Progenitor cell of endocrine pancreas (in vitro differentiated cells): Measurements from ENCODE around the gene MRPL55. TPM values are rescaled to one million over a fixed set of nuclear protein-coding genes. Genes with fewer than 3 reads are reported as not detected.

ENCODE experiments used
- DNase-seq: peaks from one replicate; pipeline ENCODE4 v3.0.0; 2021; ENCODE audit warnings: low spot score; ENCODE audit not compliant: unreplicated experiment
- H3K27ac Mint-ChIP-seq: 2 replicates; pipeline ENCODE4 v1.8.0; 2021; ENCODE audit warnings: mild to moderate bottlenecking, moderate library complexity, mixed read lengths
- H3K27me3 Mint-ChIP-seq: 2 replicates; pipeline ENCODE4 v1.8.0; 2021; ENCODE audit warnings: mixed read lengths
- H3K36me3 Mint-ChIP-seq: 2 replicates; pipeline ENCODE4 v1.8.0; 2022; ENCODE audit warnings: mixed read lengths; ENCODE audit not compliant: insufficient read depth
- H3K4me1 Mint-ChIP-seq: 2 replicates; pipeline ENCODE4 v1.8.0; 2021; ENCODE audit warnings: low read depth, mixed read lengths
- H3K4me3 Mint-ChIP-seq: 2 replicates; pipeline ENCODE4 v1.8.0; 2021; ENCODE audit warnings: low read depth, mild to moderate bottlenecking, moderate library complexity, mixed read lengths
- H3K9me3 Mint-ChIP-seq: 2 replicates; pipeline ENCODE4 v1.8.0; 2021; ENCODE audit warnings: low read depth, mixed read lengths
- CTCF ChIP-seq: fragments of 200-600 bp; sonication (generic); IDR thresholded peaks from one replicate; pipeline ENCODE4 v1.5.0; 2021; ENCODE audit warnings: antibody characterized with exemption, mild to moderate bottlenecking; ENCODE audit not compliant: unreplicated experiment
- total RNA-seq: library from RNA; stranded (reverse); gene quantifications from 2 replicates; pipeline ENCODE4 v1.2.1, GENCODE V29; 2021

Gene MRPL55
- total RNA-seq, 1 donor from 2014 or later = 50.3 TPM

DNA sequence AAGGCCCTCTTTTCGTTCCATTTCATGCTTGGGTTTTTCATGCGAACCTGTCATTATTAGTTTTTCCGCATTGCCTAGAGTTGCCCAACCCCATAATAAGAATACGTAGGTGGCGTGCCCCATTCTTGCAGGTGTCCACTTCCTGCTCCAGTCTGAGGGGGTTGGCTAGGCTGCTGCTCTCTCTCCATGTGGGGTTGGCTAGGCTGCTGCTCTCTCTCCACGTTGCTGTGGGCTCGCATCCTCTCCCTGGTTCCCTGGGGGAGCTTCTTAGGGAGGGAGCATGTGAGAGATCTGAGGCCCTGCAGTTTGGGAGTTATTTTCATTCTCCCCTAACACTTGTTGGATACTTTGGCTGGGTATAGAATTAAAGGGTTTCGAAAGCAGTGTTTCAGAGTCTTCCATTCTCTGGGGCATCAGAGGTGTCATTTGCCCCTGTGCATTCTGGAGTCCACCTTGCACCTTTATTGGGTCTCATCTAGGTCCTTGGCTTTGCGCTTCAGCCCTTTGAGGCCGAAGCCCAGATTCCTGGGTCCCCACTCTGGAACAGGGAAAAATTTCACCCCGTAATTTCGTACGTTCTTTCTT is 14.6 kb downstream of the MRPL55 start:
- Mint-ChIP-seq H3K4me3 (no peak overlapping the region), H3K9me3 (peaks cover 14% of the 10 kb centered on the region), H3K36me3 (peaks cover 33% of the 10 kb centered on the region), H3K27me3 (no peaks in the 10 kb centered on the region), H3K27ac (no peak overlapping the region), H3K4me1 (peaks cover 14% of the 10 kb centered on the region)
- DNase-seq = no peak
- no peak for TF ChIP-seq CTCF

DNA sequence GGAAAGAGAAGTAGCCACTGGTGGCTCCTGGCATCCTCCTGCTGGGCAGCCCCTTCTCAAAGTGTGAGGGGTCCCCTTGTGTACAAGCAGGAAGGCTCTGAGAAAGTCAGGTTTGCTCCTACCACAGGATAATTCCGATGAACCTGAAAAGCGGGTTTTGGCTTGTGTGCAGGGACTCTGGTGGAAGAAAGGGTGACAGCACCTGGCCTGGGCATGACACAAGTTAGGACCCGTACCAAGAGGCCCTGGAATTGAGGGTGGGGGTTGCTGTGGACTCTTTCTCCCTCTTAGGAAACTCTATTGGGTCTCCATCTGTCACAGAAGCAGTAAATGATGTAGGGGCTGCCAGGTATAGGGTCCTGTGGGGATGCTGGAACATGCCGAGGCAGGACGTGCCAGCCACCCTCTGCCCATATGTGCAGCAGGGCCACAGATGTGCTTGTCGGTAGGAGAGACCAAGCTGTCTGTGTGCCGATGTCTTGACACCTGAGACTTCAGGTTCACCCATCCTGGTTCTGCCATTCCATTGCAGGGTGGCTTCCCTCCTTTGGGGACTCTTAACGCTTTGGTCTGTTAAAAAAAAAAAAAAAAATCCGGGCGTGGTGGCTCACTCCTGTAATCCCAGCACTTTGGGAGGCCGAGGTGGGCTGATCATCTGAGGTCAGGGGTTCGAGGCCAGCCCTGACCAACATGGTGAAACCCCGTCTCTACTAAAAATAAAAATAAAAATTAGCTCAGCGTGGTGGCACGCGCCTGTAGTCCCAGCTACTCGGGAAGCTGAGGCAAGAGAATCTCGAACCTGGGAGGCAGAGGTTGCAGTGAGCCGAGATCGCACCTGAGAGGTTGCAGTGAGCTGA is 15.8 kb downstream of the MRPL55 start:
- no peaks in the 10 kb centered on the region for H3K27me3 Mint-ChIP-seq
- peaks cover 14% of the 10 kb centered on the region for H3K9me3 Mint-ChIP-seq
- no peak for DNase-seq
- H3K4me3 Mint-ChIP-seq = no peak overlapping the region
- H3K4me1 Mint-ChIP-seq = peaks cover 23% of the 10 kb centered on the region
- H3K36me3 Mint-ChIP-seq = peaks cover 29% of the 10 kb centered on the region
- H3K27ac Mint-ChIP-seq = no peak overlapping the region
- TF ChIP-seq CTCF = no peak

- DNase-seq = no peak
- no peak for TF ChIP-seq CTCF
- Mint-ChIP-seq H3K9me3 (peaks cover 14% of the 10 kb centered on the region), H3K27me3 (no peaks in the 10 kb centered on the region), H3K4me1 (peaks cover 31% of the 10 kb centered on the region), H3K36me3 (peaks cover 29% of the 10 kb centered on the region), H3K4me3 (no peak overlapping the region), H3K27ac (peak overlapping the region; percentile 49)
Observed at GRCh38 chr1:228092342-228093049, 16.6 kb downstream of the MRPL55 start.

- DNase-seq = no peak
- peaks cover 29% of the 10 kb centered on the region for H3K36me3 Mint-ChIP-seq
- H3K4me1 Mint-ChIP-seq = peaks cover 39% of the 10 kb centered on the region
- H3K4me3 Mint-ChIP-seq = no peak overlapping the region
- TF ChIP-seq CTCF = no peak
- H3K9me3 Mint-ChIP-seq = peaks cover 14% of the 10 kb centered on the region
- no peaks in the 10 kb centered on the region for H3K27me3 Mint-ChIP-seq
- peak overlapping the region; percentile 77 for H3K27ac Mint-ChIP-seq
Observed at GRCh38 chr1:228091084-228091483, 18.0 kb downstream of the MRPL55 start.

DNA sequence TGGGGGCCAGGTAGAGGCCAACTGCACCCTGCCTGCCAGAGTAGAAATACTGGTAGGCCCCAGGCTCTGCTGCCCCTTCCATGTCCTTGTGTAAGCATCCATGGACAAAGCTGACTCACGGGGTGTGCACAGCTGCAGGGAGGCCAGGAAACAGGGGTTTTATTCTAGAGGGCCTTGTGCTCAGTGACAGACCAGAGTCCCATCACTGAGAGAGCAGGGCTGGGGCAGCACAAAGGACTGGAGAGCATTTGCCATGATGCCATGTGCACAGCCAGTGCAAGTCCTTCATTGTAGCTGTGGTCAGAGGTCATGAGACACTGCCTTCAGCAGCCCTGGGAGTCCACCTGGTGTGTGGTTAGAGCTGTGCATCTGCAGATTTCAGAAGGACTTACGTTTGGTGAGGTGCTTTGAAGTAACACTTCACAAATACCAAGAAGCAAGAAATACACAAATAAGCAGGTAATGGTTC is 18.5 kb downstream of the MRPL55 start:
- Mint-ChIP-seq H3K9me3 (peaks cover 13% of the 10 kb centered on the region), H3K27ac (peak overlapping the region; percentile 90), H3K4me1 (peaks cover 44% of the 10 kb centered on the region), H3K36me3 (peaks cover 26% of the 10 kb centered on the region), H3K4me3 (no peak overlapping the region), H3K27me3 (no peaks in the 10 kb centered on the region)
- no peak for TF ChIP-seq CTCF
- DNase-seq = no peak
